ENCODE data around the gene UBAP2.

UBAP2 gene, protein sequence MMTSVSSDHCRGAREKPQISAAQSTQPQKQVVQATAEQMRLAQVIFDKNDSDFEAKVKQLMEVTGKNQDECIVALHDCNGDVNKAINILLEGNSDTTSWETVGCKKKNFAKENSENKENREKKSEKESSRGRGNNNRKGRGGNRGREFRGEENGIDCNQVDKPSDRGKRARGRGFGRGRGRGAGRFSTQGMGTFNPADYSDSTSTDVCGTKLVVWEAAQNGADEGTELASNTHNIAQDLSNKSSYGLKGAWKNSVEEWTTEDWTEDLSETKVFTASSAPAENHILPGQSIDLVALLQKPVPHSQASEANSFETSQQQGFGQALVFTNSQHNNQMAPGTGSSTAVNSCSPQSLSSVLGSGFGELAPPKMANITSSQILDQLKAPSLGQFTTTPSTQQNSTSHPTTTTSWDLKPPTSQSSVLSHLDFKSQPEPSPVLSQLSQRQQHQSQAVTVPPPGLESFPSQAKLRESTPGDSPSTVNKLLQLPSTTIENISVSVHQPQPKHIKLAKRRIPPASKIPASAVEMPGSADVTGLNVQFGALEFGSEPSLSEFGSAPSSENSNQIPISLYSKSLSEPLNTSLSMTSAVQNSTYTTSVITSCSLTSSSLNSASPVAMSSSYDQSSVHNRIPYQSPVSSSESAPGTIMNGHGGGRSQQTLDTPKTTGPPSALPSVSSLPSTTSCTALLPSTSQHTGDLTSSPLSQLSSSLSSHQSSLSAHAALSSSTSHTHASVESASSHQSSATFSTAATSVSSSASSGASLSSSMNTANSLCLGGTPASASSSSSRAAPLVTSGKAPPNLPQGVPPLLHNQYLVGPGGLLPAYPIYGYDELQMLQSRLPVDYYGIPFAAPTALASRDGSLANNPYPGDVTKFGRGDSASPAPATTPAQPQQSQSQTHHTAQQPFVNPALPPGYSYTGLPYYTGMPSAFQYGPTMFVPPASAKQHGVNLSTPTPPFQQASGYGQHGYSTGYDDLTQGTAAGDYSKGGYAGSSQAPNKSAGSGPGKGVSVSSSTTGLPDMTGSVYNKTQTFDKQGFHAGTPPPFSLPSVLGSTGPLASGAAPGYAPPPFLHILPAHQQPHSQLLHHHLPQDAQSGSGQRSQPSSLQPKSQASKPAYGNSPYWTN

DNA sequence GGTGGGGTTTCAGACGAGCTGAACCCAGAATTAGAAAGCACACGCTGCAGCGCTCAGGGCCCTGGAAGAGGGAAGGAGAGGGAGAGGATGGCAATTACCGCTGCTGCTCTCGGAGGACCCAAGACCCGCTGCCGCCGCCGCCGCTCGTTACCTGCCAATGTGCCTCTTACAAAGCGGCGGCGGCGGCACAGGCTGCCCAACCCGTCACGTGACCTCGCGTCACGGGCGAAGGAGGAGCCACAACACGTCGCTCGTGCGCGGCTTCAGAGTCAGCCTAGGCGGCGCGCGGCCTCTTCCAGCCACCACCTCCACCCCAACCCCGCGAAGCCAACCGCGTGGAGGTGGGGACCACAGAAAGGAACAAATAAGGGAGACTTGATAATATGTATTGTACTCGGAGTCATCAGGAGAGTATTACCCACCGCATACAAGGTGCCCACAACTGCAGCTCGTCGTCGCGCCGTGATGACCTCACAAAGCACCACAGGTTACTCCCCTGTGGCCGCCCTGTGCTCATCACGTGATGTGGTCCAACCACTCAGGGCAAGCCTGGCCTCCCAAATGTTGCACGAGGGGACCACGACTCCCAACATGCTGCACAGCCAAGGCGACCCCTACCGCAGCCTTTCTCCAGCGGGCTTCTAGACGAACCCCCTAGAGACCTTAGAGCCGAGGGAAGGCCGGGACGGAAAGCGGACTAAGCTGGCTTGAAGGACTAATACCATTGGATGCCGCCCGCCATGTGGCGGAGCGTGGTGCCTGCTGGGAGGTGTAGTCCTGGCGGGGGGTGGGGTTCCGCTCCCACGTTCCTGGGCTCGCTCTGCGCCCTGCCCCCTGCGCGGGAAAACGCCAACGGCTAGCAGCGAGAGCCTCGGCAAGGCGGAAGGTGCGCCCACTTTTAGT is at the start of gene UBAP2:
Gene UBAP2, minus strand, starts transcription at position 161 of the 903 bp plus-strand sequence. CDS start 31,739 bp downstream, outside the sequence.
- DNase-seq (ENCODE audit: low read depth, low spot score): peak; percentile 95

DNA sequence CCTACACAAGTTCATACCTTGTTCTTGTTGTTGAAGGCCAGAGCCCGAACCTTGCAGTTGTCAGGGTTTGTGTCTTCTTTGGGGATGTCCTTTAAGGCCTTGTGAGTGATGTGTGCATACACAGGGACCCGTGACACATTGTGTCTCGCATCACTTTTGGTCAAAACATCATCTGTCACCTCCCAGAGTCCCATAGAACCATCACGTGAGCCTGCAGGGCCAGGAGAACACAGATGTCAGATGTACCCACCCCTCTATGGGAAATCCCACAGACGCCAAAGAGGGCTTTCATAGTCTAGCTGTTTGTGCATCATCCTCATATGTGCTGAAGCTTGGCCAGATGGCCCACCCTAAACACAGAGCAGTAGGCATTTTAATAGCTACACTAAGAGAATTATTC is 49.6 kb upstream of the UBAP2 start:
- DNase-seq (ENCODE audit: low read depth, low spot score): no peak

DNA sequence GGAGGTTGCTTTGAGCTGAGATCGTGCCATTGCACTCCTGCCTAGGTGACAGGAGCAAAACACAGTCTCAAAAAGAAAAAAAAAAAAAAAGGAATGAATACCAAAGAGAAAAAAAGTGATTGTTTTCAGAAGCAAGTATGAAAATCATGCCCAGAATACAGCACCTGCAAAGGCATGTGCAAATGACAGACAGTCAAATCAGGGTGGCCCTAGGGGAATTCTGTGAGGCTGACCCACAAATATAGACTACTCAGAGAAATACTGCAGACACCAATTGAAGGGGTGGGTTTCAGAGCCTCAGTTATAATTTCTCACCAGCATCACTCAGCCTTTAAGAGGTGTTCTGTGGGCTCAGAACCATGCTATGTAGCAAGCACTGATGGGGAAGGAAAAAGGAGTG is 49.2 kb upstream of the UBAP2 start:
- DNase-seq (ENCODE audit: low read depth, low spot score): no peak

DNA sequence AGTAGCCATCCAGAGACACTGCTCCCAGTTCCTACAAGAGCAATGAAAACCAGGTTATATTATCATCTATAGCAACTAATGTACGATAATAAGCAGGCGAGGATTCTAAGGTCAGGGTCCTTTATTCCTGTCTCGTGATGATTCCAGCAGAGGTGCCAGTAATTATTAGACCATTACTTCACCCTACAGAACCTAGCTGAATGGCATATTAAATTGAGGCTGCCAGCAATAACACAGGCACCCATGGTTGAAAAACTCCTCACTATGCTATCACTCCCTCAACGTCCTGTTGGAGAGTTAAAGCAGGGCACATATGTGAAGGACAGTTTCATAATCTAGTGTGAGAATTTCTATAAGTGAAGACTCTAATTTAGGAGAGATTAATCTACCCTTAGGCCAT is 48.1 kb upstream of the UBAP2 start:
- DNase-seq (ENCODE audit: low read depth, low spot score): no peak

DNA sequence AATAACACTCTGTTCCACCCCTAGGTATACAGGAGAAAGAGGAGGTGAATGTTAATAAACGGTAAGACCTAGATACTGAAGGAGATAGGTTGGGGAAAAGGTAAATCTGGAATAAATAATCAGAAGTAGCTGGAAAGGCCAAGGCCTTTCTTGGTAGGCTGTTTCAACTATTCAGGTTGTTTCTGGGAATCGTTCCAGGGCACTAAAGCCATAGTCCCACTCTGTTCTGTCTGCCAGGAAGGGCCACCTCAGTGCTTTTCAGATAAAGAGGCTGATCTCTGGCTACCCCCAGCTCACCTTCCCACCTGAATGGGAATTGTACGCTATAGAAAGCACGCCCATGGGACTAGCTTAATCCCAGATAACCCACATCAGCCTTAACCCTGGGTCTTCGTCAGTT is 44.9 kb upstream of the UBAP2 start:
- no peak for DNase-seq (ENCODE audit: low read depth, low spot score)

DNA sequence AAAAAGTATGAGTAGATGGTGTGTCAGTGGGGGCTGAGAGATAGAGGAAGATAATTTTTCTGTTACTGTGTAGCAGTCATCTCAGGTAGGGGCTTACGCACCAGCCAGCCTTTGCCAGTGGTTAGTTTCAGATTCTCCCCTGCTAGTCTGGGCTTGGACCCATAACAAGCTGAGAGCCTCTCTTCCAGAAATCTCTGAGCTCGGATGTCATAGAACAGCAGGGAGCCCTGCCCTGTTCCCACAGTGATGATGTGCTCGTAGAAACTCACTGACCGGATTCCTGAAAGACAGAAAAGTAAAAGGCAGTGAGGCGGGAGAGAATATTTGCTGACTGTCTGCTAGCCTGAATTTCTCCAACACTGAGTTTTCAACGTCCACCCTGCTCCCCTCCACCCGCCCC is 40.6 kb upstream of the UBAP2 start:
- peak; percentile 60 for DNase-seq (ENCODE audit: low read depth, low spot score)

DNA sequence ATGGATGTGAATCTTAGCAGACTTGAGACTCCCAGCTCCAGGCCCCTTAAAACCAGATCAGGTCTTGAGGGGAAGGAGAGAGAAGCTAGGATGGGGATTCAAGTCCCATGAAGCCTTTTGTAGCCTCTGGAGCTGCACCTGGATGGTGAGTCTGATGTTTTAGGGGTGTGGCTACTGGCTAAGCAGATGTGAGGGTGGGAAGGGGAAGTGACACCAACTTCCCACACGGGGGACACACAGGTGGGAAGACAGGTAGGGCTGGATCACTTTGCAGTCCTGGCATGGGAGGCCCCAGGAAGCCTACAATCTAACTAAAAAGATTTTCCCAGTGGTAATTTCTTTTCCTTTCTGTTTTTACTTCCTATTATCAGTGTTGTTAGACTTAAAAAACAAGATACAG is 38.7 kb upstream of the UBAP2 start:
- DNase-seq (ENCODE audit: low read depth, low spot score): no peak

DNA sequence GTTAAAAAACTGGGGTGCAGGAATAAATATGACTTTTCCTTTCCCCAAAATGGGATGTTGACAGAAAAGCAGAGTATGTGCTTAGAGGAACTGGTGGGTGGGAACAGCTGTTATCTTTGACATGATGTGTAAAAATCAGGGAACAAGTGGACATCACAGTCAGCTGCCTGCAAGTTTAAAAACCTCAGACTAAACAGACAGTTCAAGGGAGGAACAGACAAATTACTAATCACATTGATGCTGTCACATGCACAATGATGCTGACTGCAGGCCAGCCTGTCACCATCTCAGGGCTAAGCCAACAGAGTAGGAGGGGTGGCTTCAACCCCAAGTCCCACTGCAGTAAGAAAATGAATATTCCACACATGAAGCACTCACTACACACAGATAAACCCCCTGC is 38.2 kb upstream of the UBAP2 start:
- no peak for DNase-seq (ENCODE audit: low read depth, low spot score)

DNA sequence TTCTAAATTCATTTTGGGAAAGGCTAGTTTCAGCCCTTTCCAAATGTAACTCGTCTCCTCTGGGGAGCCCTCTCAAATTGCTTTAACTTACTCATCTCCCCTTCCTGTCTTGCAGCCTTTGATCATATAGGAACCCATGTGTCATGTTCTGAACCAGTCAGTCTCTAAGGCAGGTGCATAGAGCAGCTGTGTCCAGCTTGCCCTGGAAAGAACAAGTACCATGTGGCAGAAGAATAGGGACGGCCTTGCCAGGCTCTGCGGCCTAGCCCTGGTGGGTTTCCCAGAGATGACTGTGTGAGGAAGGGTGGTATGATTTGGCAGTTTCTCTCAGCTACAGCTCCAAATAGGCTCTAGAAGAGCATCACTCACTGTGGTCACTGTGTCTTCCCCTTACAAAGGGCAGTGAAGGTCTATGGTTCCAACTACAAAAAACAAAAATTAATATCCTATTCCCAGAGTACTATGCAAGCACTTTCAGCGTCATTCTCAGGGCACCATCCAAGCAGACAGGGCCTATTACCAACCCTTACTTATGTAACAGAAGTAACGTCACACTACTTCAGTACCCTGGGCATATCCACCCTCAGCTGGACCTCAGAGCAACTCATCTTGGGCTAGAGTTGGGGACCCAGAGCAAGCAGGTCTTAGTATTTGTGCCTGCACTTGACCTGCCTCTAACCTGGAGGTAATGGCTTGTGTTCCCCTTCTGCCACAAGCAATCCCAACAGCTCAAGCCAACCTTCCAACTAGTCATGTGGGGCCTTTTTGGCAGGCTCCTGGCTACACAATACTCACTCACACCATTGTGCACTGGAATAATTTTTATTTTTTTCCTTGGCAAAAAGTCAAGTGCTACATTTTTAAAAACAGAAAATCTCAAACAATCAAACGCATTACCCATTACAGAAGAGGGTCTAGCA is 37.2 kb upstream of the UBAP2 start:
- DNase-seq (ENCODE audit: low read depth, low spot score): no peak

DNA sequence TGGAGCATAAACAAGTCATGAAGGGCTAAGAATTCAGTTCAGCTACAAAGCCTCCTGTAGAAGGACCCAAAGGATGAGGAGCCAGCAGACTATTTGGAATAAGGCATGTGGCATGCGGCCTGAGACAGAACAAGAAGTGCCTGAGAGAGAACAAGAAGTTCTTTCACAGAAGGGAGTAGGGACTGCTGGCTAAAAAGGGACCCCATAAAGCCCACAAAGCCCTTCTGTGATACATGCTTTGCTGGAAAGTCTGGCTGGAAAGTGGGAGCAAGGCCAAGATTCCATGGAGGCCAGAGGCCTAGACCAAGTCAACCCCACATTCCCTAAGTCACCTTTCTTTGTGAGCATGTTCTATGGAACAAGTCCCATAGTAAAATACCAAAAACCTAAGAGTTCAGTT is 35.9 kb upstream of the UBAP2 start:
- no peak for DNase-seq (ENCODE audit: low read depth, low spot score)

DNA sequence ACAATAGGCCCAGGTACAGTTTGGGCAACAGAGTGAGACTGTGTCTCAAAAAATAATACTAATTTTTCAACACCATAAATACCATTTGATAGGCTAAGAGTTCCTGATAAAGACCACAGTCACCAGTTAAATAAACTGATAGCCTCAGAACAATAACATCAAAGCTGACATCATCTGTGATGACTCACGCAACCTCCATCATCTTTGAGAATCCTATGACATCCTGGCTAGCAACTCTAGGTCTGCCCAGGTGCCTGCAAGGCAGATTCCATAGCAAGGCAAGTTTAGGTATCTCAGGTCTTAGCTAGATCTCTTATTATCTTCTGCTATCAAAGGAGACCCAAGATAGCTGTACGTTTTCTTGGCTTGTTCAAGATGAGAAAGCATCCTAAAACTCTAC is 30.5 kb upstream of the UBAP2 start:
- no peak for DNase-seq (ENCODE audit: low read depth, low spot score)

DNA sequence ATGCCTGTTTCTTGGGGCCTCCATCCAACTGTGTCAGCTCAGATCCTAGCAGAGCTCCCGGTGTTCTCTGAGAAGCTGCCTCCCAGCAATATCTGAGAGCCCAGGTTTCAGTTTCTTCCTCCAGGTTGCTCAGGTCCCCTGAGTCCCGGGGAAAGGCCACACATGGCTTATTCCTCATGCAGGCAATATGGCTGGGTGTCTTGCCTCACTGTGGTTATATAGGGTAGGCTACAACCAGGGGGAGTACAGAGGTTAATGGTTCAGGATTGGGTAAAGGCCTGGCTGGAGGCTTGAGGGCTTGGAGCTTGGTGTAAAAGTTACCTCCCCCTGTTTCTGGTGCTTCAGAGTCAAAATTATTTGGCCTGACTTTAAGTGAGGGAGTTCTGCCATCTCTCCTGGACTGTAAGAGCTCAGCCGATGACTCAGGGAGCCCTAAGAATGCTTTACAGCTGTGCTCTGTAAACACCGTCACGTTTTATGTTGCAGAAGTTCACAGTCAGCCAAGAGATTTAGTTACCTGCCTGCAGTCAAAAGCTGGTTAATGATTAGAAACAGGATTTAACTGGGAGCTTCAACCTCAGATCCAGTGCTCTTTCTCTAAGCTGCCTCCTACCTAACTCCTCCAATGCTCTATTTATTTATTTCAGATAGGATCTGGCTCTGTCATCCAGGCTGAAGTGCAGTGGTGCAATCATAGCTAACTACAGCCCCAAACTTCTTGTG is 24.3 kb upstream of the UBAP2 start:
- no peak for DNase-seq (ENCODE audit: low read depth, low spot score)

DNA sequence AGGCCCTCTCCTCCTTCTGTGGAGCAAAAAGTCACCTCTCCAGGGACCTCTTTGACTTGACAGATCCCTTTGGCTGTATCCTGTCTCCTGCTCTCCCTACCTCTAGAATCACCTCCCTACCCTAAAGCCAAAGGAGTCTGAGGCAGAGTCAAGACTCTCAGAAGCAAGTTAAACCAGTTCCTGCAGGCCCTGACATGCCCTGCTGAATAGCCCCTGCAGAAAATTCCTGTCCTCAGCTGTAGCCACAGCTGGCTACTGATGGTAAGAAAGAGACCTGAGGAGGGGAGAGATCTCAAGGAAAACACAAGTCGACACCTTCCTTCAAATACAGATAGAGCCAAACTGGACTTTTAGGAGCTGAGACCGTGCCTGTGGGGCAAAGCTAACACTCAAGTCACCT is 23.7 kb upstream of the UBAP2 start:
- no peak for DNase-seq (ENCODE audit: low read depth, low spot score)

DNA sequence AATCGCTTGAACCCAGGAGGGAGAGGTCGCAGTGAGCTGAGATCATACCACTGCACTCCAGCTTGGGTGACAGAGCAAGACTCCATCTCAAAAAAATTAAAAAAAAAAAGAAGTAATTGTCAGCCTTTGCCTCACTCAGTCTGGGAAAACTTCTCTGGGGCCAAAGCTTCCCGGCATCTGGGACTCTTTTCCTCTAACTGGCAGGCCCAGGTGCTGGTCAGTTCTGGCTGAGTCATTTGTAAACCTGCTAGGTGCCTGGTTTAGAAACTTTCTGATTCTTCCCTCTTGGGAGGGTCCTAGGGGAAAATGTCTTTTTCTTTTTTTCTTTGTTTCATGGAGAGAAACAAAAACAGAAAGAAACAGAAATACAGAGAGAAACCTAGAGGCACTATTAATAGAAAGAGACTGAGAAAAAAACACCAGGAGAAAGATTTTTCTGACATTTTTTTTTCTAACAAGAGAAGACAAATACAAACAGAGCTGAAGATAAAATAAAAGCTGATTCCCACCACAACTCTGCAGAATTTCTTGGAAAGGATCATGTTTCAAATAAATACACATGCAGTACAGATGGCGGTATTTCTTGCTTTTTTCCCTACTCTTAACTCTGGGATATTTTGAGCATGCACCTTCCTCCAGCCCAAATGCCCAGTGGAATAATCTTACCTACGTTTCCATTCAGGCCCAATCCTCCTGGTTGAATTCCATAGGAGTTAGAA is 22.1 kb upstream of the UBAP2 start:
- no peak for DNase-seq (ENCODE audit: low read depth, low spot score)

DNA sequence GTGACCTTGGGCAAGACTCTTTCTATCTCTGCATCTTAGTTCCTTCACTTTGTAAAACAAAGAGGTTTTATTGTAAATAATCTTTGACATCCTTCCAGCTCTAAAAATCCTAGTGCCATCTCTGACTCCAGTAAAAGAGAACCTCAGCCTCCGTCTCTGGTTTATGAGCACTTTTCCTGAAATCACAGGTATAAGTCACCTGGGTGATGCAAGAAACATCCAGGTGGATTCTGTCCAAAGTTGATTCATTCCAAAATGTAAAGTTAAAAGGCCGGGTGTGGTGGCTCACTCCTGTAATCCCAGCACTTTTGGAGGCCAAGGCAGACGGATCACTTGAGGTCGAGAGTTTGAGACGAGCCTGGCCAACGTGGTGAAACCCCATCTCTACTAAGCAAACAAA is 21.1 kb upstream of the UBAP2 start:
- no peak for DNase-seq (ENCODE audit: low read depth, low spot score)

DNA sequence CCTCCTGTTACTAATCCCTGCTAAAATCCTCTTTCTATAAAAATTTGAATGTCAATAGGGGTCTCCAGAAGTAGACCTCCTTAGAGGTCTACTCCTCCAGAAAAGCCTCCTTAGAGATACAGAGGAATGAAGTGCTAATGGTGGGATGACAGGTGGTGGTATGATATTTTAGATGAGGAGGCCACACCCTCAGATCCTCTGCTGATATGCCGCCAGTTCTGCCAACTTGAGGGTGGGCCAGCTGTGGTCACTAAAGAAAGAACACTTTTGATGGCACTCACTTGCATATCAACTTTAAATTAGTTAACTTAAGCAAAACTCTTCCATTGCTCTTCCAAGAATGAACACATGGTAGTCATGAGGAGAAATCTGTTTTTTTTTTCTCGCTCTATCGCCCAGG is 16.9 kb upstream of the UBAP2 start:
- no peak for DNase-seq (ENCODE audit: low read depth, low spot score)

DNA sequence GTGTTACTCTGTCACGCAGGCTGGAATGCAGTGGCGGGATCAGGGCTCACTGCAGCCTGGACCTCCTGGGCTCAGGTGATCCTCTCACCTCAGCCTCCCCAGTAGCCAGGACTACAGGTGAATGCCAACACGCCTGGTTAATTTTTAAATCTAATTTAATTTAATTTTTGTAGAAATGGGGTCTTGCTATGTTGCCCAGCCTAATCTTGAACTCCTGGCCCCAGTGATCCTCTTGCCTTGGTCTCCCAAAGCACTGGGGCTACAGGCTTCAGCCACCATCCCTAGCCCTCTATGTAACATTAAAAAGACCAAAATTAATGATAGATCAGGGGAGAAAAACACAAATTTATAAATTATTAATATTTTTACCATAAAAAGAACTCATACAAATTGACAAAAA is 11.3 kb upstream of the UBAP2 start:
- DNase-seq (ENCODE audit: low read depth, low spot score): no peak

DNA sequence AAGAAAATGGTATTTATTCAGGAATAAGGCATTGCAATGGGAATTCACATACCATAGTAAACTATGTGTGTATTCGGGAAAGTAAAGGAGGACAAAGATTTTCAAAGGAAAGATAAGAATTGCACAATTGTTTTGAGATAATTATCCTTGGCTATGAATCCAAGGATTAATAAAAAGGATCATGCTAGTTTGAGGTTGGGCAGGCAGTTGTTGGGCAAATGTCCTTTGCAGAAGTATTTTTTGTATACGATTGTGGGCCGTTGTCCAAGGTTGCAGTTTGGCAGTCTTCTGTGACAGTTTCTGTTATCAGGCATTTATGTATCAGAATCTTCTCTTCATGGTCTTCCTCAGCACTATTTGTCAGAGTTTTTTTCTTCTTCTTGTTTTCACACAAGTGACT is 10.6 kb upstream of the UBAP2 start:
- no peak for DNase-seq (ENCODE audit: low read depth, low spot score)

Measured in brain pericyte (primary cell).